ENCODE results near the gene CARHSP1.

- TF ChIP-seq POLR2A (IDR thresholded peaks at IDR 0.05) (no peak), CTCF (IDR thresholded peaks at IDR 0.05) (no peak)
These were observed 21.2 kb upstream of the CARHSP1 start for GRCh38 chr16:8889893-8890548.
